HUES6 (cell line): ENCODE measurements around the gene SUCLG2.

Source experiments
- H3K27ac ChIP-seq: 2 replicates; pipeline ENCODE4 v1.7.0; 2013; ENCODE audit warnings: low read depth, mild to moderate bottlenecking, low read length, inconsistent platforms
- H3K27me3 ChIP-seq: 2 replicates; pipeline ENCODE4 v1.6.1; 2013; ENCODE audit warnings: low read length; ENCODE audit not compliant: control insufficient read depth, insufficient read depth
- H3K36me3 ChIP-seq: 2 replicates; pipeline ENCODE4 v1.6.1; 2013; ENCODE audit warnings: low read length; ENCODE audit not compliant: control insufficient read depth, insufficient read depth
- H3K4me1 ChIP-seq: 2 replicates; pipeline ENCODE4 v1.6.1; 2013; ENCODE audit warnings: low read length; ENCODE audit not compliant: control insufficient read depth, insufficient read depth
- H3K4me3 ChIP-seq: 2 replicates; pipeline ENCODE4 v1.5.1; 2013; ENCODE audit warnings: low read depth, low read length
- H3K9ac ChIP-seq: one replicate; pipeline ENCODE4 v1.6.1; 2013; ENCODE audit warnings: mild to moderate bottlenecking, low read length
- H3K9me3 ChIP-seq: 2 replicates; pipeline ENCODE4 v1.6.1; 2013; ENCODE audit warnings: low read depth, low read length; ENCODE audit not compliant: control insufficient read depth, insufficient read depth

The SUCLG2 gene

GRCh38 chr3:67486883-67487282, 167.5 kb downstream of the SUCLG2 start:
- H3K4me1 ChIP-seq = peaks cover 3% of the 10 kb centered on the region; the same call in 1 of the 2 replicates
- H3K36me3 ChIP-seq = no peaks in the 10 kb centered on the region
- H3K4me3 ChIP-seq = no peak overlapping the region
- no peak overlapping the region for H3K27ac ChIP-seq
- no peaks in the 10 kb centered on the region for H3K27me3 ChIP-seq
- no peak overlapping the region for H3K9ac ChIP-seq
- H3K9me3 ChIP-seq = no peaks in the 10 kb centered on the region

DNA sequence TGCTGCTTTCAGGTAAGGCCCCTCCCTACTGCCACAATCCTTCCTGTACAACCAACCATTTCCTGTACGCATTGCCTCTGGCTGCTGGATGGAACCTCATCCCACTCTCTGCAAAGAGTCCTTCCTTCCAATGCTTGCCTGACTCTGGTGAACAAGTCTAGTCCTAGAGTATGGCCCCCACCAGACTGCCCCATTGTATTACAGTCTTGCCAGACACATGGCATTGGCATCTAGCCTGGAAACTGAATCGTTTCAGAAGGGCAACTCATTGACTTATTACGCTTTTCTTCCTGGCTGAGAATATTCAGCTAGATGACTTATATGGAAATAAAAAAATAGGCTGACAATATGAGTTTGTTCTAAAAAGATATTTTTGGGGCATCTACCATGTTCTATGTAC, 170.3 kb downstream of the SUCLG2 start:
- Histone ChIP-seq H3K4me3 (no peak overlapping the region), H3K36me3 (no peaks in the 10 kb centered on the region), H3K4me1 (peaks cover 3% of the 10 kb centered on the region; the same call in 1 of the 2 replicates), H3K9ac (no peak overlapping the region), H3K27me3 (no peaks in the 10 kb centered on the region), H3K27ac (no peak overlapping the region), H3K9me3 (no peaks in the 10 kb centered on the region)

DNA sequence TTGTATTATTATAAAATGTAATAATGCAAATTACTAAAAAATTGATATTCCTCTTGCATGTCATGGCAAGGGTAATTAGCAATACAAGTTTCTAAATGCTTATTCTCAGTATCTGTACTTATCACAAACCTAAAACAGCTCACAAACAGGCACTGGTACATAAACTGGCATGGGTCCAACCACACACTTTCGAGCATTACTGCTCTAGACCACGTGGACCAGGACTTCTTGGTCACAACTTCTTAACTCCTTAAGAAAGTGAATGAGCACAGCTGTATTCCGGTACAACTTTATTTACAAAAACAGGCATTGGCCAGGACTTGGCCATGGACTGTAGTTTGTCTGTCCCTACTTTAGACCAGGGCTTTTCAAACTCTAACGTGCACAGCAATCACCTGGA, 173.3 kb downstream of the SUCLG2 start:
- Histone ChIP-seq H3K4me1 (peaks cover 3% of the 10 kb centered on the region; the same call in 1 of the 2 replicates), H3K27ac (no peak overlapping the region), H3K4me3 (no peak overlapping the region), H3K9ac (no peak overlapping the region), H3K36me3 (no peaks in the 10 kb centered on the region), H3K9me3 (peaks cover 7% of the 10 kb centered on the region; the same call in 1 of the 2 replicates), H3K27me3 (no peaks in the 10 kb centered on the region)

DNA sequence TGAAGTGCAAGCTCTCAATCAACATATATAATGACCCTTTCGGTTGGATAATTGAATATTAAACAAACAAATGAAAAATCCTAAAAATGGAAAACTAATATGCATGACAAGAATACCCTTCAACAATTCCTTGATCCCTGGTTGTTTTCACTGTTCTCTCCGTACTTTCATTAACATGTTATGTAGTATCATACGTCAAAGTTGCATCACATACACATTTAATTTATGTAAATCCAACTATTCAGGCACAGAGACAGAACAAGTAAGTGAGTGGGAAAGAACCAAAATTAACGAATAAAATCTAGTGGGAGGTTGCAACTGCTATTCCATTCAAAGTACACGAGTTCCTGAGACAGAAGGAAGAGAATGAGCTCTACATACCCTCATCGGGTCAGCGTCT, 176.0 kb downstream of the SUCLG2 start:
- no peaks in the 10 kb centered on the region for H3K36me3 ChIP-seq
- H3K27me3 ChIP-seq = no peaks in the 10 kb centered on the region
- no peak overlapping the region for H3K9ac ChIP-seq
- peaks cover 3% of the 10 kb centered on the region; the same call in 1 of the 2 replicates for H3K4me1 ChIP-seq
- H3K9me3 ChIP-seq = peaks cover 8% of the 10 kb centered on the region; the same call in 1 of the 2 replicates
- no peak overlapping the region for H3K4me3 ChIP-seq
- H3K27ac ChIP-seq = no peak overlapping the region

GRCh38 chr3:67474311-67474710, 180.1 kb downstream of the SUCLG2 start:
- Histone ChIP-seq H3K9me3 (peaks cover 8% of the 10 kb centered on the region; the same call in 1 of the 2 replicates), H3K4me3 (no peak overlapping the region), H3K27ac (no peak overlapping the region), H3K27me3 (no peaks in the 10 kb centered on the region), H3K36me3 (no peaks in the 10 kb centered on the region), H3K9ac (no peak overlapping the region), H3K4me1 (no peaks in the 10 kb centered on the region)

- Histone ChIP-seq H3K4me1 (no peaks in the 10 kb centered on the region), H3K27ac (no peak overlapping the region), H3K36me3 (no peaks in the 10 kb centered on the region), H3K4me3 (no peak overlapping the region), H3K27me3 (no peaks in the 10 kb centered on the region), H3K9ac (no peak overlapping the region), H3K9me3 (peaks cover 8% of the 10 kb centered on the region; the same call in 1 of the 2 replicates)
These were observed 181.7 kb downstream of the SUCLG2 start for GRCh38 chr3:67472674-67473201.

DNA sequence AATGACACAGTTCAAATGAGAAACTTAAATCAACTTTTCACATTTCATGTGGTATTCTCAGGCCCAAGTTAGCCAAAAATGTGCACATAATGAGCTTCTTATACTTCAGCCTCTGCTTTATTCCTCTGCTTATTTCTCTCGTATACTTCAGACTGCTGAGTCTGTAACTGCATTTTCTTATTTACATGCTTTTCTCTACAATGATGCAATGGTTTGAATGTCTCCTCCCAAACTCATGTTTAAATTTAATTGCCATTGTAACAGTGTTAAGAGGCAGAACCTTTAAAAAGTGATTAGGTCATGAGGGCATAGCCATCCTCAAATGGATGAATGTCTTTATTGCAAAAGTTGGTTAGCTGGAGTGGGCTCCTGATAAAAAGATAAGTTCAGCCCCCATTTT, 184.2 kb downstream of the SUCLG2 start:
- no peaks in the 10 kb centered on the region for H3K27me3 ChIP-seq
- H3K9me3 ChIP-seq = no peaks in the 10 kb centered on the region
- no peaks in the 10 kb centered on the region for H3K36me3 ChIP-seq
- H3K4me1 ChIP-seq = no peaks in the 10 kb centered on the region
- H3K4me3 ChIP-seq = no peak overlapping the region
- no peak overlapping the region for H3K9ac ChIP-seq
- H3K27ac ChIP-seq = no peak overlapping the region

DNA sequence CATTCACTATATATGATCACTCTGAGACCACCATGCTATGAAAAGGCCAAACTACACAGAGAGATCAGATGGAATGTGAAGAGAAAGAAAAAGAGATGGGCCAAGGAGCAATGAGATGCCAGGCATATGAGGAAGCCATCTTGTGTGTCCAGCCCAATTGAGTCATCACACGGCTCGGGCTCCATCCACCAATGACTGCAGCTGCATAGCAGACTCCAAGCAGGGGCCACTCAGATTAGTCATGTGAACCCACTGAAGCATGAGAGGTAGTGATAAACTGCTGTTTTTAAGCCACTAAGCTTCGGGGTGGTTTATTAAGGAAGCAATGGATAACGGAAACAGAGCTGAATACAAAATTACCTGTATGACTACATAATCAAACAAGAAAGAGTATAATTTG, 185.9 kb downstream of the SUCLG2 start:
- H3K27ac ChIP-seq = no peak overlapping the region
- H3K9ac ChIP-seq = no peak overlapping the region
- no peak overlapping the region for H3K4me3 ChIP-seq
- H3K36me3 ChIP-seq = no peaks in the 10 kb centered on the region
- H3K27me3 ChIP-seq = no peaks in the 10 kb centered on the region
- H3K4me1 ChIP-seq = no peaks in the 10 kb centered on the region
- H3K9me3 ChIP-seq = no peaks in the 10 kb centered on the region

DNA sequence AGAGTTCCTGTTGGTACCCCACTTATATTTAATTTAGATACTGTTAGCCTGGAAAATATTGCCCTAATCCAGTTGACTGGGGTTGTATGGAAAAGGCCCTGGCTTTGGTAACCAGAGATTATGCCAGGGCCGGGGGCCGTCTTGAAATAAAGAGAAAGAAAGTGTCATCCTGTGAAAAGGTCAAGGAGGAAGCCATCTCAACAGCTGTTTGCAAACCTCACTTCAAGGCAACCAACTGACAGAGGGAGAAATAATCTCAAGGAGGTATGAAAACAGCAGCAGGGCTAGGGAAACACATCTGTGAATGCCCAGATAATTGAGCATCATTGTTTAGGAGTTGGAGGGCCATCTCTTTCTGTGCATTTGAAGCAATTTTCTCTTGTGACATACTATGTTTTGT, 190.8 kb downstream of the SUCLG2 start:
- Histone ChIP-seq H3K9me3 (no peaks in the 10 kb centered on the region), H3K9ac (no peak overlapping the region), H3K36me3 (no peaks in the 10 kb centered on the region), H3K4me1 (no peaks in the 10 kb centered on the region), H3K27ac (no peak overlapping the region), H3K27me3 (no peaks in the 10 kb centered on the region), H3K4me3 (no peak overlapping the region)

DNA sequence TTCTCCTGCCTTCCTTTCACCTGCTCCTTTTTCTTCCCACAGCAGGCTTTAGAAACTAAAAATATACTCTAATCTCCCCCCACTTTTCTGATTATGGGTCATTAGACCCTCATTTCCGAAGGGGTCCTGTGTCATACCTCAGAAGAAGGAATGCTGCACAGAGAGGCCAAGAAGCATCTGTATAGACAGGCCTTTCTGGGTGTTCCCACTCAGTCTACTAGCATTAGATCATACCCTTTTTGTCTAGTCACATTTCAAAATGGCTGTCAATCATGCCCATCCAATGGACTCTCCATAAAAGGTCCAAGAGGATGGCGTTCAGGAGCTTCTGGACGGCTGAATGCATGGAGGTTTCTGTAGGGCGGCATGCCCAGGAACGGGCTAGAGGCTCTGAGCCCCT, 192.2 kb downstream of the SUCLG2 start:
- no peak overlapping the region for H3K9ac ChIP-seq
- H3K27me3 ChIP-seq = no peaks in the 10 kb centered on the region
- no peaks in the 10 kb centered on the region for H3K9me3 ChIP-seq
- no peaks in the 10 kb centered on the region for H3K36me3 ChIP-seq
- no peak overlapping the region for H3K4me3 ChIP-seq
- H3K27ac ChIP-seq = no peak overlapping the region
- no peaks in the 10 kb centered on the region for H3K4me1 ChIP-seq

GRCh38 chr3:67461667-67462142, 192.7 kb downstream of the SUCLG2 start:
- Histone ChIP-seq H3K9ac (no peak overlapping the region), H3K4me1 (no peaks in the 10 kb centered on the region), H3K27me3 (no peaks in the 10 kb centered on the region), H3K4me3 (no peak overlapping the region), H3K9me3 (no peaks in the 10 kb centered on the region), H3K27ac (no peak overlapping the region), H3K36me3 (no peaks in the 10 kb centered on the region)
